K562 (cell line): ENCODE measurements around the gene GNG5. TPM values are rescaled to one million over a fixed set of nuclear protein-coding genes. Genes with fewer than 3 reads are reported as not detected.

Experiments
- ATAC-seq: fragments of 200-7000 bp; cut with Tn5 transposase; 3 replicates; pipeline ENCODE4 v1.9.1; 2020; ENCODE audit warnings: moderate library complexity
- BruUV-seq: library from RNA; stranded (reverse); fragments of 400-500 nt; replicated peaks from 2 replicates; lab custom pipeline; 2021; lab: Mats Ljungman, UMichigan
- CTCF ChIA-PET: fragments of 300-600 bp; formaldehyde crosslinking; extraction: SDS; loops from one replicate; lab custom pipeline; 2021; ENCODE audit warnings: low intra/inter-chr PET ratio; lab: Yijun Ruan, JAX
- POLR2A ChIA-PET: fragments of 300-600, 350-650 bp; sonication (Branson Sonifier 250); formaldehyde crosslinking; extraction: SDS; loops from one replicate; lab custom pipeline; 2021; ENCODE audit warnings: antibody characterized with exemption, inconsistent platforms; lab: Yijun Ruan, JAX
- DNase-seq, 4 experiments: peaks; one replicate each; pipeline versions ENCODE4 v3.0.0 to v3.0.0-alpha.2; 2011 to 2018; ENCODE audit warnings: low spot score in 3 of 4, mixed read lengths in 3 of 4; ENCODE audit errors: extremely low read depth in 1 of 4
- FAIRE-seq: peaks from 2 replicates; lab custom pipeline; 2011; peaks lifted over from hg19 to GRCh38; lab: Jason Lieb, UNC
- H2AFZ ChIP-seq: 2 replicates; pipeline ENCODE4 v1.6.0; 2011; ENCODE audit warnings: low read depth, low read length, control low read depth, inconsistent platforms
- H3K27ac ChIP-seq: fragments of 200-600 bp; 3 replicates; pipeline ENCODE4 v1.8.0; 2011; ENCODE audit warnings: low read depth, mild to moderate bottlenecking, control low read depth, inconsistent platforms, low read length, moderate library complexity, mixed read lengths; ENCODE audit errors: extremely low read depth
- H3K27me3 ChIP-seq, 2 experiments: fragments of 300-600 bp in 1 of 2; 2 replicates in 1 of 2; 3 replicates in 1 of 2; pipeline versions ENCODE4 v1.6.0 to v1.8.0; 2011; ENCODE audit warnings: inconsistent platforms in 2 of 2, low read length in 2 of 2, mild to moderate bottlenecking in 1 of 2, mixed read lengths in 1 of 2, moderate library complexity in 1 of 2; ENCODE audit not compliant: control insufficient read depth in 2 of 2, insufficient read depth in 2 of 2
- H3K36me3 ChIP-seq: fragments of 300-600 bp; 3 replicates; pipeline ENCODE4 v1.8.0; 2011; ENCODE audit warnings: mild to moderate bottlenecking, low read length, inconsistent platforms; ENCODE audit not compliant: control insufficient read depth, insufficient read depth
- H3K4me1 ChIP-seq, 2 experiments: fragments of 200-600 bp in 1 of 2; replicated peaks in 1 of 2; 2 replicates in 1 of 2; 3 replicates in 1 of 2; pipeline versions ENCODE4 v1.5.1 to v1.8.0; 2011; ENCODE audit warnings: inconsistent platforms in 2 of 2, low read length in 2 of 2, mild to moderate bottlenecking in 1 of 2, mixed read lengths in 1 of 2, moderate library complexity in 1 of 2; ENCODE audit not compliant: control insufficient read depth in 2 of 2, insufficient read depth in 2 of 2
- H3K4me2 ChIP-seq: 2 replicates; pipeline ENCODE4 v1.6.1; 2011; ENCODE audit warnings: low read length, control low read depth, inconsistent platforms, mixed read lengths; ENCODE audit not compliant: insufficient read depth
- H3K4me3 ChIP-seq: fragments of 200-600 bp; sonication (generic), shearing (Covaris generic); 2 replicates; pipeline ENCODE4 v1.5.1; 2016; ENCODE audit warnings: control low read depth, inconsistent platforms
- H3K79me2 ChIP-seq: fragments of 200-600 bp; 3 replicates; pipeline ENCODE4 v1.8.0; 2011; ENCODE audit warnings: low read length, inconsistent platforms; ENCODE audit not compliant: control insufficient read depth, insufficient read depth
- H3K9ac ChIP-seq, 2 experiments: 2 replicates each; pipeline versions ENCODE4 v1.6.0 to v1.6.1; 2011; ENCODE audit warnings: low read depth in 2 of 2, low read length in 2 of 2, control low read depth in 1 of 2, inconsistent platforms in 1 of 2, mild to moderate bottlenecking in 1 of 2, mixed read lengths in 1 of 2; ENCODE audit not compliant: insufficient read depth in 1 of 2
- H3K9me1 ChIP-seq: one replicate; pipeline ENCODE4 v1.6.0; 2011; ENCODE audit warnings: inconsistent platforms, mild to moderate bottlenecking, low read length, moderate library complexity; ENCODE audit not compliant: control insufficient read depth, insufficient read depth
- H3K9me3 ChIP-seq: replicated peaks from 2 replicates; pipeline ENCODE4 v1.5.1; 2011; ENCODE audit warnings: low read depth, low read length, inconsistent platforms; ENCODE audit not compliant: control insufficient read depth, insufficient read depth
- H4K20me1 ChIP-seq: replicated peaks from 2 replicates; pipeline ENCODE4 v1.6.1; 2011; ENCODE audit warnings: low read length, inconsistent platforms, mixed read lengths; ENCODE audit not compliant: control insufficient read depth, insufficient read depth
- CBX8 ChIP-seq: fragments of 200-600 bp; sonication (generic); IDR thresholded peaks from 2 replicates; pipeline ENCODE4 v1.6.1; 2012; ENCODE audit warnings: borderline replicate concordance, mixed run types, low read depth, mild to moderate bottlenecking, moderate library complexity, mixed read lengths, low read length, control low read depth, inconsistent platforms; ENCODE audit not compliant: poor library complexity, severe bottlenecking; ENCODE audit errors: extremely low read depth
- CEBPB ChIP-seq: fragments of 450-650 bp; IDR thresholded peaks from 2 replicates; pipeline ENCODE4 v1.6.1; 2016; ENCODE audit warnings: missing genetic modification characterization, missing compliant biosample characterization
- DACH1 ChIP-seq: fragments of 450-650 bp; IDR thresholded peaks from 2 replicates; pipeline ENCODE4 v1.6.1; 2018; ENCODE audit not compliant: partially characterized antibody
- ETS1 ChIP-seq: conservative IDR thresholded peaks from 2 replicates; pipeline ENCODE4 v1.6.1; 2011; ENCODE audit warnings: low read depth, mild to moderate bottlenecking, low read length; ENCODE audit not compliant: control insufficient read depth
- NFE2 ChIP-seq: IDR thresholded peaks from 2 replicates; pipeline ENCODE4 v1.6.1; 2014; ENCODE audit warnings: antibody characterized with exemption, low read depth
- NFE2L1 ChIP-seq: fragments of 450-650 bp; IDR thresholded peaks from 2 replicates; pipeline ENCODE4 v1.6.1; 2016; ENCODE audit warnings: missing genetic modification characterization, low read depth, mild to moderate bottlenecking, missing compliant biosample characterization, moderate library complexity, borderline replicate concordance
- NR2F6 ChIP-seq: fragments of 450-650 bp; formaldehyde crosslinking; IDR thresholded peaks from 2 replicates; pipeline ENCODE4 v1.4.0; 2020; ENCODE audit warnings: mild to moderate bottlenecking
- TAF1 ChIP-seq: IDR thresholded peaks from 2 replicates; pipeline ENCODE4 v1.6.1; 2011; ENCODE audit warnings: mild to moderate bottlenecking, low read length, moderate library complexity; ENCODE audit not compliant: insufficient read depth, control insufficient read depth, severe bottlenecking; ENCODE audit errors: extremely low read depth
- TGIF2 ChIP-seq: sonication (generic); formaldehyde crosslinking; IDR thresholded peaks from 2 replicates; pipeline ENCODE4 v1.8.1; 2022; ENCODE audit warnings: mild to moderate bottlenecking, missing genetic modification reagents, moderate library complexity
- ZNF239 ChIP-seq: fragments of 250-450 bp; sonication (Bioruptor Pico); IDR thresholded peaks from 2 replicates; pipeline ENCODE4 v1.4.0; 2020; ENCODE audit warnings: mild to moderate bottlenecking
- ZNF407 ChIP-seq: fragments of 450-650 bp; IDR thresholded peaks from 2 replicates; pipeline ENCODE4 v1.6.1; 2016; ENCODE audit warnings: low read depth
- WGBS: fragments of 100-300 bp; shearing (Covaris generic); methylation state at CpG from one replicate; pipeline ENCODE4 v1.1.6; 2016; ENCODE audit warnings: low coverage, mixed read lengths; ENCODE audit not compliant: insufficient coverage; ENCODE audit errors: missing lambda C conversion rate; 5-methylcytosine and 5-hydroxymethylcytosine counted together
- in situ Hi-C: fragments of 300-500 bp; cut with MboI; formaldehyde crosslinking; loops from 4 replicates; pipeline ENCODE4 v1.15.0; 2018; ENCODE audit warnings: inconsistent platforms, mixed read lengths
- intact Hi-C: fragments of 100-400 bp; cut with micrococcal nuclease; formaldehyde crosslinking; loops from 2 replicates; pipeline ENCODE4 v1.14.2; 2022
- polyA plus RNA-seq, 8 experiments: library from polyadenylated mRNA; depleted of rRNA in 4 of 8; stranded (reverse) in 5 of 8; unstranded in 3 of 8; fragments of >200 nt; fragmentation: Nextera tagmentation in 2 of 8; fragmentation: Illumina TruSeq in 1 of 8; extraction: Ambion mirVana in 2 of 8; extraction: Trizol in 1 of 8; gene quantifications; 2 replicates each; pipeline versions ENCODE4 v1.2.1 to v1.2.3, GENCODE V29; 2011 to 2014; ENCODE audit warnings: inconsistent platforms in 1 of 8, missing spikeins in 1 of 8
- total RNA-seq, 7 experiments: library from RNA; depleted of rRNA in 6 of 7; stranded (reverse); fragments of >200 nt in 6 of 7; fragmentation: Illumina TruSeq in 2 of 7; extraction: Trizol in 2 of 7; gene quantifications; 2 replicates each; pipeline versions ENCODE4 v1.2.1 to v1.2.3, GENCODE V29; 2011 to 2021; ENCODE audit warnings: low replicate concordance in 1 of 7

Gene GNG5
- total and polyA plus RNA-seq, 9 of the 15 experiments (the other 6 are each of a cell fraction or from before 2014, with no cell fraction given), result 61.9 to 243 (median 150) TPM

- Histone ChIP-seq H2AFZ (peak overlapping the region; percentile 91), H3K27ac (peak overlapping the region; percentile 97), H3K4me1 (peaks cover 4 to 10% of the 10 kb centered on the region in 2 experiments; a peak in 4 of 5 replicates), H3K4me2 (peak overlapping the region; percentile 73), H3K36me3 (peaks cover 31% of the 10 kb centered on the region), H3K27me3 (no peaks in the 10 kb centered on the region), H3K4me3 (peak overlapping the region; percentile 69), H3K9me1 (no peaks in the 10 kb centered on the region), H3K79me2 (peaks cover 62% of the 10 kb centered on the region), H4K20me1 (peaks cover 18% of the 10 kb centered on the region), H3K9me3 (no peaks in the 10 kb centered on the region; the same call in 1 of the 2 replicates), H3K9ac (peak overlapping the region; percentile 98 to 99)
- POLR2A ChIA-PET, result interaction anchor here (0.8 to 4.1 kb wide), 18 partner anchors 9 to 343 kb away, joined by 3 to 34 read pairs (median 4); partner anchors contain the start of gene CTBS
- WGBS, result under 1% methylated on average over 25 of the region's 26 CpGs
- in situ Hi-C loops, result no loop called here
- intact Hi-C loops, result loop anchor here (1.0 to 10.0 kb wide), 5 partner anchors 28 to 202 kb away; partner anchors contain the start of genes RPF1 and SAMD13
- DNase-seq (peak in 1 of 4 experiments; percentile 6), FAIRE-seq (no peak), ATAC-seq (no peak)
- BruUV-seq, result TSS peak; percentile 70
- CTCF ChIA-PET, result no interaction called here
- TF ChIP-seq NR2F6 (CRISPR knock-in tag), result no peak
- TF ChIP-seq CEBPB (tag), result no peak
- TF ChIP-seq TAF1, result peak; percentile 72
- peak; percentile 74 for TF ChIP-seq DACH1
- TF ChIP-seq ZNF239 (CRISPR knock-in tag), result no peak
- TF ChIP-seq ETS1, result peak; percentile 97
- TF ChIP-seq NFE2L1, result no peak
- no peak for TF ChIP-seq ZNF407
- TF ChIP-seq TGIF2 (CRISPR knock-in tag), result no peak
- TF ChIP-seq CBX8, result no peak
- TF ChIP-seq NFE2, result no peak
These were observed 510 bp upstream of the GNG5 start for GRCh38 chr1:84506729-84507453.
